Caki2 (cell line): ENCODE results near the gene CABP4. TPM values are rescaled to one million over a fixed set of nuclear protein-coding genes. Genes with fewer than 3 reads are reported as not detected.

Experiments
- DNase-seq: peaks from one replicate; pipeline ENCODE4 v3.0.0-alpha.2; 2015; ENCODE audit warnings: low read depth
- in situ Hi-C: cut with HindIII; loops from 2 replicates; pipeline ENCODE4 v1.10.0; 2016; ENCODE audit warnings: low sequenced_read_pairs, low pct_unique_long_range_greater_than_20kb, mixed read lengths
- total RNA-seq: library from RNA; depleted of rRNA; stranded (reverse); fragments of >200 nt; shearing (Covaris generic); gene quantifications from 2 replicates; pipeline ENCODE4 v1.2.3, GENCODE V29; 2014; ENCODE audit warnings: low replicate concordance

The CABP4 gene
- total RNA-seq, 1 experiment from 2014 or later, result 10.8 TPM

DNA sequence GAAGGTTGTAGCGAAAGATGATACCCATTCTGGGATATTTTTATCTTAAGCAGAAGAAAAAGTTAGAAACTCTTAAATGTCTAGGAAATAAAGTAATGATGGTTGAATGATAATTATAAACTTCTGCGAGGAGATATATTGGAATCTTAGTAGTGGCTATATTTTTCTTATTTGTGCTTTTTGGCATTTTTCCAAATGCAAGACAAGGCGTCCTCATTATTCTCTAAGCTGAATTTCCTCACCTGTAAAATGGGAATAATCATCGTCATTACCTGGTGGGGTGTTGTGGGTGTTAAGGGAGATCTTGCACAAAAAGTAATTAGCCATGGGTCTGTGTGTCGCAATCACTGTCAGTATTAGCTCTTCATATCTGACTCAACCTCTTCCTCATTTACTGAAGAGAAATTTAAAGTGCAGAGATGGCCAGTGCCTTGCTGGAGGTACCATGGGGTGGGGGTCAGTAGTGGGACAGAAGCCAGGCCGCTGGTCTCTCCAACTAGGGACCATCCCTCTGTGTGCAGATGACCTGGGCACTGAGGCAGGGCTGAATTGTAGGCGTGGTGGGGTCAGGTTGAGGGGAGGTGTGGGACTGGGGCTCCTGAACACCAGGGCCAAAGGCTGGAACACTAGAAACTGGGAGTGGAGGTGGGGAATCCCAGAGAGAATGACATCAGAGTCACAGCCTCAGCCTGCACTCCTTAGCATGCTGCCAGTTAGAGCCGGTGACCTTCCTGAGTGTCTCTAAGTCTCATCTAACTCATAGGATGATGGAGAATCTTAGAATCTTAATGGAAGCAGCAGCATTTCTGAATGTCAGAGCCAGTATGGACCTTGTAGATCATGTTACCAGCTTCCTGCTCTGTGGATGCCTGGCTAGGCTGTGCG is 45.9 kb downstream of the CABP4 start:
- no peak for DNase-seq
- in situ Hi-C loops, result no loop called here

- in situ Hi-C loops, result no loop called here
- no peak for DNase-seq
Measured at GRCh38 chr11:67501854-67502253, 46.7 kb downstream of the CABP4 start.

- in situ Hi-C loops, result no loop called here
- DNase-seq, result no peak
Measured at GRCh38 chr11:67502328-67502979, 47.3 kb downstream of the CABP4 start.

- in situ Hi-C loops, result no loop called here
- DNase-seq, result no peak
Measured at GRCh38 chr11:67503119-67504004, 48.2 kb downstream of the CABP4 start.

- in situ Hi-C loops, result no loop called here
Measured at GRCh38 chr11:67504005-67504949, 49.1 kb downstream of the CABP4 start.

GRCh38 chr11:67504950-67505581 is 49.9 kb downstream of the CABP4 start, which contains the start of gene PITPNM1:
Gene PITPNM1 (minus strand): TSS chr11:67505363. CDS start chr11:67504180, 1,183 bp downstream.
- peak; percentile 58 for DNase-seq

More at GRCh38 chr11:67504005-67504949, 49.1 kb downstream of the CABP4 start:
- DNase-seq, result peak; percentile 63

GRCh38 chr11:67505605-67506396 is 50.6 kb downstream of the CABP4 start:
- in situ Hi-C loops, result no loop called here
- peak; percentile 96 for DNase-seq

More at GRCh38 chr11:67504950-67505581, 49.9 kb downstream of the CABP4 start, which contains the start of gene PITPNM1:
- in situ Hi-C loops, result no loop called here

DNA sequence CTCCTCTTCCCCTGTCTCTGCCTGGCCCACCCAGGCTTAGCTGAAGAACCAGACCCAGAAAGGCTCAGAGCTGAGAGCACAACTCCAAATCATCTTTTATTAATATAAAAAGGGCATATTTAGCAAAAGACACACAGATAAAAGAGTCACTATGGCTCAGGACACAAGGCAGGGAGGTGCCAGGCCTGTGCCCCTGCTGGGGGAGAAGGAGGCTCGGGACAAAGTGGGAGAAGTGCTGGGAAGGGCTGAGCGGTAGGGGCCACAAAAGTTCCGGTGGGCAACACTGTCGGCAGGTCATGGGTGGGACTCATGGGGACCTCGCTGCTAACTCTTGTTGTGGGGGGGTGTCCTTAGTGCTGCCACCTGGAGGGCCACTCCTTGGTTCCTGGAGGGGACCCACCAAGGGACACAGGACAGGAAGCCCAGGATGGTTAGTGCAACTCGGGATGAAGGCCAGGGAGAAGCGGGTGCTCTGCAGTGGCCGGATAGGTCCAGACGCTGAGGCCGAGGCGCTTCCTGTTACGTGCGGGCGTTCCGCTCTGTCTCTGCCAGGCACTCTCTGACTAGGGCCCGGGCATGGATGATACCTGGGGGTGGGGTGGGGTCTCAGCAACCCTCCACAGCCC is 51.4 kb downstream of the CABP4 start:
- DNase-seq, result no peak
- in situ Hi-C loops, result no loop called here

- in situ Hi-C loops, result no loop called here
- DNase-seq, result no peak
Measured at GRCh38 chr11:67507242-67507863, 52.2 kb downstream of the CABP4 start.

DNA sequence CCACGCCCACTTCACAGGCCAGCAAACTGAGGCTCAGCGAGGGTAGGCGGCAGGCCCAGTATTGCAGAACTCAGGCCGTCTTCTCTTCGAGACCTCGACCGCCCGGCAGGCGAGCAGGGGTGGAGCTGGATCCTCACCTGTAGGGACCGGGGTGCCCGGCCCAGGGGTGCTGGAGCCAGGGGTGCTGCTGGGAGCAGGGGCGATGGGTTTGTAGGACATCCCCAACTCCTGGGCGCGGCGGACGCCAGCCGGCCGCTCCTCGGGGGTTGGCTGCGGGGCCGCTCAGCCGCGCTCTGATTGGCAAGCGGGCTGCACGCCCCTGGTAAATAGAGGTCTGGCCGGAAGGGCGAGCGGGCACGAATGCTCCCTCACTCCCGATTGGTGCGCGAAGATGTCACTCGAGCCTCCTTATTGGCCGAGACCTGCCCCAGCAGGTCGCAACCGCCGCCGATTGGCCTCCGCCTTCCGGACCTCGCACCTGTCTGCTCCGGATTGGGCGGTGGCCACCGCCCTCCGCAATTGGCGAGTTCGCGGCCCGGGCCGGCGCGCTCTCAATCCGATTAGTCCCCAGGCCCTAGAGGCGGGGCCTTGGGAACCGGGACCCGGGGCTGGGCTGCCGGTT is 52.8 kb downstream of the CABP4 start, which contains the start of gene CDK2AP2:
Gene CDK2AP2 (minus strand): TSS at position 299 of the 622 bp plus-strand sequence. CDS start 80 bp downstream, at position 219.
- in situ Hi-C loops, result no loop called here
- peak; percentile 99 for DNase-seq

DNA sequence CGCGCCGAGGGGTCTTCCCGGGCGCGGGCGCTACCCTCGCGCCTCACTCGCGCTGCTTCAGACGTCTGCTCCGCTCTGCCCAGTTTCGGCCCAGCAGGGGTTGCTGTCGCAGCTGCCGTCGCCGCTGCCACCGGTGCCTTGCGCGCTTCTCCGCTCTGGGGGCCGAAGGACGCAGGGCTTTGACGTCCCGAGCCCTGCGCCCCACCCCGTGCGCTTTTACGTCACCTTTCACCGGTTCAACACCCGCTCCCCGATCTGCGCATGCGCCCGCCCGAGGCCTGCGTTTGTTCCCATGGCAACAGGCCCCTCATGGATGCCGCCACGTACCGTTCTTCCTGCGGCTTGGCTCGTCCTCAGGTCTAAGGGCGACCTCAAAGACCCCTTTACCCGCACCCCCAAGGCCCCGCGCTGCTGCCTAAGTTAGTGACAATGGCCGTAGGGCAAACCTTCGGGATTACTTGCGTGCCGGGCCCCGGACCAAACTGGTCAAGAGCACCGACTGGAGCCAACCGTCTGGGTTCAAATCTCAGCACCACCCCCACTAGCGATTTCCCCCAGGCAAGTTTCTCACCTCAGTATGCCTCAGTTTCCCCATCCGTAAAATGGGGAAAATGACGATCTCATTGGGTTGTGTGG is 53.5 kb downstream of the CABP4 start:
- in situ Hi-C loops, result no loop called here
- DNase-seq, result peak; percentile 92

GRCh38 chr11:67510023-67510345 is 54.8 kb downstream of the CABP4 start:
- in situ Hi-C loops, result no loop called here
- DNase-seq, result no peak
